Measurements from ENCODE around the gene MTFP1.
A peak's percentile ranks its signal among the peaks of the same experiment; 100 is the strongest.

DNA sequence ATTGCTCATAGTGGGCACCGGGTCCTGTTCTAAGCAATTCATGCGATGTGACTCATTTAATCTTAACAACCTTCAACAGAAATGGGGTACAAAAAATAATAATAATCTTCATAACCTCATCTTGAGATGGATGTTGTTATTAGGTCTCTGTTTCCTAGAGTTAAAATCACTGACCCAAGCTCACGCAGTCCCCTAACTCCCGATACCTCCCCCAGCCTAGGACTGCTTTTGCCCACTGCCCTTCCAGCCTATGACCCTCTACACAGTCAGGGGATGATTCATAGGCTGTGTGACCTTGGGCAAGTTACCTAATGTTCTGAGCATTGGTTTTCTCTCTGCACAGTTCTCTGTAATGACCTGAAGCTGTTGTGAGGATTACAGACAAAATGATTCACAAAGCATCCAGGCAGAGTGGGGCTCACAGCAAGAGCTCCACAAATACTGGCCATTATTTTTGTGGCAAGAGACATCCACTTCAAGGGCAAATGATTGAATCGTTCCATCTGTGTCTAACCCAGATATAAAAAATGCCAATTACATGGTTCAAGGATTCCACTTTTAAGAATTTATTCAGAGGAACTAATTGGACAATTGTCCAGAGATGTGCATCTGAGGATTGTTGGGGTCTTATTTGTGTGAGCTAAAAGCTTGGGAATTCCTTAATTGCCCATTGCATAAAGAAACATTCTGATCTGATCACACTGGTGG, 20.0 kb downstream of the MTFP1 start:
- TF ChIP-seq, protein P1, sequence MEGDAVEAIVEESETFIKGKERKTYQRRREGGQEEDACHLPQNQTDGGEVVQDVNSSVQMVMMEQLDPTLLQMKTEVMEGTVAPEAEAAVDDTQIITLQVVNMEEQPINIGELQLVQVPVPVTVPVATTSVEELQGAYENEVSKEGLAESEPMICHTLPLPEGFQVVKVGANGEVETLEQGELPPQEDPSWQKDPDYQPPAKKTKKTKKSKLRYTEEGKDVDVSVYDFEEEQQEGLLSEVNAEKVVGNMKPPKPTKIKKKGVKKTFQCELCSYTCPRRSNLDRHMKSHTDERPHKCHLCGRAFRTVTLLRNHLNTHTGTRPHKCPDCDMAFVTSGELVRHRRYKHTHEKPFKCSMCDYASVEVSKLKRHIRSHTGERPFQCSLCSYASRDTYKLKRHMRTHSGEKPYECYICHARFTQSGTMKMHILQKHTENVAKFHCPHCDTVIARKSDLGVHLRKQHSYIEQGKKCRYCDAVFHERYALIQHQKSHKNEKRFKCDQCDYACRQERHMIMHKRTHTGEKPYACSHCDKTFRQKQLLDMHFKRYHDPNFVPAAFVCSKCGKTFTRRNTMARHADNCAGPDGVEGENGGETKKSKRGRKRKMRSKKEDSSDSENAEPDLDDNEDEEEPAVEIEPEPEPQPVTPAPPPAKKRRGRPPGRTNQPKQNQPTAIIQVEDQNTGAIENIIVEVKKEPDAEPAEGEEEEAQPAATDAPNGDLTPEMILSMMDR (conservative IDR thresholded peaks at IDR 0.05; ENCODE audit: low read length), result peak; percentile 33; the same call in 1 of the 2 replicates
- TF ChIP-seq EZH2phosphoT487 (IDR thresholded peaks at IDR 0.05; ENCODE audit: borderline replicate concordance), result no peak
